ENCODE measurements around the gene KANK4.

KANK4 gene

GRCh38 chr1:62304515-62304914 is 14.7 kb downstream of the KANK4 start:
- DNase-seq: no peak

GRCh38 chr1:62301726-62302390 is 17.4 kb downstream of the KANK4 start:
- DNase-seq: no peak

GRCh38 chr1:62299426-62300200 is 19.6 kb downstream of the KANK4 start:
- DNase-seq: no peak

GRCh38 chr1:62295921-62296491 is 23.2 kb downstream of the KANK4 start:
- peak; percentile 73 for DNase-seq

GRCh38 chr1:62294261-62294660 is 25.0 kb downstream of the KANK4 start:
- DNase-seq: no peak

GRCh38 chr1:62288662-62289061 is 30.6 kb downstream of the KANK4 start:
- no peak for DNase-seq

- no peak for DNase-seq
Observed at GRCh38 chr1:62288224-62288623, 31.0 kb downstream of the KANK4 start.

- peak; percentile 4 for DNase-seq
Observed at GRCh38 chr1:62286786-62287224, 32.4 kb downstream of the KANK4 start.

GRCh38 chr1:62285984-62286785 is 33.0 kb downstream of the KANK4 start:
- DNase-seq: no peak

GRCh38 chr1:62285440-62285839 is 33.8 kb downstream of the KANK4 start:
- DNase-seq: no peak

GRCh38 chr1:62283986-62284385 is 35.2 kb downstream of the KANK4 start:
- no peak for DNase-seq

GRCh38 chr1:62282909-62283755 is 36.1 kb downstream of the KANK4 start:
- DNase-seq: no peak

GRCh38 chr1:62281922-62282555 is 37.2 kb downstream of the KANK4 start:
- no peak for DNase-seq

- DNase-seq: no peak
Observed at GRCh38 chr1:62280960-62281465, 38.2 kb downstream of the KANK4 start.

- no peak for DNase-seq
Observed at GRCh38 chr1:62280150-62280549, 39.1 kb downstream of the KANK4 start.

GRCh38 chr1:62276791-62277190 is 42.4 kb downstream of the KANK4 start:
- DNase-seq: no peak

GRCh38 chr1:62274496-62275485 is 44.4 kb downstream of the KANK4 start:
- no peak for DNase-seq

- no peak for DNase-seq
Observed at GRCh38 chr1:62273953-62274352, 45.3 kb downstream of the KANK4 start.

GRCh38 chr1:62271948-62272728 is 47.1 kb downstream of the KANK4 start:
- peak; percentile 9 for DNase-seq

Measured in fibroblast of skin of back (primary cell).